WI38 (cell line): ENCODE data around the gene IGSF3.

Source experiments
- H3K4me3 ChIP-seq: 2 replicates; pipeline ENCODE4 v1.5.1; 2011; ENCODE audit warnings: low read depth, mild to moderate bottlenecking, control low read depth, low read length
- TF ChIP-seq, protein P1 (sequence below): IDR thresholded peaks from 2 replicates; pipeline ENCODE4 v1.5.1; 2012; ENCODE audit warnings: low read depth, mild to moderate bottlenecking, control low read depth, low read length

The IGSF3 gene

DNA sequence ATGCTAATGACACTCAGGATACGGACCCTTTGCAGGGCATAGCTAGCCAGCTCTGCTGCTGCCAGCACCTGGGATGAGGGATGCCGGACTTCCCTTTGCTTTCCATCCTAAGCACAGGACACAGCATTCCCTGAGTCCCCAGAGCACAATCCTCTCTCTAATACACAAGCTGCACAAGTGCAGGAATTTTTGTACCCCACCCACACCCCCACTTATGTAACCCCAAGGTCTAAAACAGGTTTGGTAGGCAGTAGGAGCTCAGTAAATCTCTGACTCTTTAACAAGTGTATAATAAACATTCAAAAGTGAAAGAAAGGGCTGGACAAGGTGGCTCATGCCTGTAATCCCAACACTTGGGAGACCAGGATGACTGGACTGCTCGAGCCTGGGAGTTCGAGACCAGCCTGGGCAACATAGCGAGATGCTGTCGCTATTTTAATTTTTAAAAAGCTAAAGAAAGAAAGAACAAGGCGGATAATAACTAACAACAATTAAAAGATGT is 42.2 kb upstream of the IGSF3 start:
- no peak overlapping the region for H3K4me3 ChIP-seq
- TF ChIP-seq, protein P1, sequence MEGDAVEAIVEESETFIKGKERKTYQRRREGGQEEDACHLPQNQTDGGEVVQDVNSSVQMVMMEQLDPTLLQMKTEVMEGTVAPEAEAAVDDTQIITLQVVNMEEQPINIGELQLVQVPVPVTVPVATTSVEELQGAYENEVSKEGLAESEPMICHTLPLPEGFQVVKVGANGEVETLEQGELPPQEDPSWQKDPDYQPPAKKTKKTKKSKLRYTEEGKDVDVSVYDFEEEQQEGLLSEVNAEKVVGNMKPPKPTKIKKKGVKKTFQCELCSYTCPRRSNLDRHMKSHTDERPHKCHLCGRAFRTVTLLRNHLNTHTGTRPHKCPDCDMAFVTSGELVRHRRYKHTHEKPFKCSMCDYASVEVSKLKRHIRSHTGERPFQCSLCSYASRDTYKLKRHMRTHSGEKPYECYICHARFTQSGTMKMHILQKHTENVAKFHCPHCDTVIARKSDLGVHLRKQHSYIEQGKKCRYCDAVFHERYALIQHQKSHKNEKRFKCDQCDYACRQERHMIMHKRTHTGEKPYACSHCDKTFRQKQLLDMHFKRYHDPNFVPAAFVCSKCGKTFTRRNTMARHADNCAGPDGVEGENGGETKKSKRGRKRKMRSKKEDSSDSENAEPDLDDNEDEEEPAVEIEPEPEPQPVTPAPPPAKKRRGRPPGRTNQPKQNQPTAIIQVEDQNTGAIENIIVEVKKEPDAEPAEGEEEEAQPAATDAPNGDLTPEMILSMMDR, result no peak

- TF ChIP-seq, protein P1, result no peak
Measured at GRCh38 chr1:116708255-116708900, 40.8 kb upstream of the IGSF3 start.

GRCh38 chr1:116706841-116707240 is 39.3 kb upstream of the IGSF3 start:
- TF ChIP-seq, protein P1, result no peak
- no peak overlapping the region for H3K4me3 ChIP-seq

More at GRCh38 chr1:116708255-116708900, 40.8 kb upstream of the IGSF3 start:
- H3K4me3 ChIP-seq, result no peak overlapping the region

DNA sequence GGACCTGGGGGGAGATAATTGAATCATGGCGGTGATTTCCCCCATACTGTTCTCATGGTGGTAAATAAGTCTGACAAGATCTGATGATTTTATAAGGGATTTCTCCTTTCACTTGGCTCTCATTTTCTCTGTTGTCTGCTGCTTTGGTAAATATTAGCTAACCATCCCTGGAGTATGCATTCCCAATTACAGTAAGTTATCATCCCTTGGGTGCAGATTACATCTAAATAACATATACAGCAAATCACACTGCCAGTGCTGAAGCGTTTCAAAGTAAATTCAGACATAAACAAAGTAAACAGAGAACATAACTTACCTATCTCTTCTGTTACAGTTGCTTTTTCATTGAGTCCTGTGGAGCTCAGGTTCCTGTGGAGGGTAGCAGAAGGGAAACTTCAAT is 38.6 kb upstream of the IGSF3 start:
- H3K4me3 ChIP-seq, result no peak overlapping the region
- TF ChIP-seq, protein P1, result no peak

GRCh38 chr1:116704278-116704677 is 36.7 kb upstream of the IGSF3 start:
- no peak overlapping the region for H3K4me3 ChIP-seq
- TF ChIP-seq, protein P1, result no peak

- TF ChIP-seq, protein P1, result no peak
Measured at GRCh38 chr1:116699605-116700004, 32.1 kb upstream of the IGSF3 start.

DNA sequence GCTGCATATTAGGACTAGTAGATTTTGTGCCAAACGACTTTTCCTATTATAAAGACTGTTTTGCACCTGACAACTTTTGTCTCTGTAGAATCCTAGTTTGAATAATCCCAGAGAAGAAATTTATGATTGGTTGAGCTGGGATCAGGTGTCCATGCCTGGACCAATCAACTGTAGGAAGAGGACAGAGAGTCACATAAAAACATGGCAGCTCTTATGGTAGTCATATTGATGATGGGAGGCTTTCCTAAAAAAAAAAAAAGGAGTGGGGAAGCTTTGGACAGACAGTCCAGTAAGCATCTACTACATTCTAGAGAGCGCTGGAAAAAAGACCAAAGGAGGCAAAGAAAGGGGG is 30.7 kb upstream of the IGSF3 start:
- no peak overlapping the region for H3K4me3 ChIP-seq
- TF ChIP-seq, protein P1, result no peak

More at GRCh38 chr1:116699605-116700004, 32.1 kb upstream of the IGSF3 start:
- H3K4me3 ChIP-seq, result no peak overlapping the region
